GM23248 (cell line): ENCODE results near the gene CMTM7.
"Not testable (repeated sequence)": the region's sequence is repeated elsewhere in the genome, so short reads cannot be mapped to it uniquely, and the experiment has no call there.

Experiments used
- EZH2 ChIP-seq: fragments of 200-600 bp; sonication (generic); IDR thresholded peaks from 2 replicates; pipeline ENCODE4 v1.6.1; 2018; ENCODE audit warnings: antibody characterized with exemption, mild to moderate bottlenecking; ENCODE audit not compliant: insufficient read depth, poor library complexity, severe bottlenecking
- EZH2phosphoT487 ChIP-seq: fragments of 200-600 bp; sonication (generic); IDR thresholded peaks from 2 replicates; pipeline ENCODE4 v1.6.1; 2018; ENCODE audit warnings: antibody characterized with exemption, moderate library complexity, mild to moderate bottlenecking, low read depth; ENCODE audit not compliant: insufficient read depth

- not testable (repeated sequence) for TF ChIP-seq EZH2, EZH2phosphoT487
Observed at GRCh38 chr3:32463415-32463814, 71.8 kb downstream of the CMTM7 start.
